ENCODE measurements around the gene EPB41L4B.

EPB41L4B gene

GRCh38 chr9:109319626-109320241, 1.1 kb downstream of the EPB41L4B start:
- DNase-seq = no peak

- no peak for DNase-seq
Measured at GRCh38 chr9:109319017-109319625, 1.7 kb downstream of the EPB41L4B start.

- DNase-seq = no peak
Measured at GRCh38 chr9:109317979-109318741, 2.7 kb downstream of the EPB41L4B start.

GRCh38 chr9:109317311-109317978, 3.4 kb downstream of the EPB41L4B start:
- no peak for DNase-seq

GRCh38 chr9:109316207-109316640, 4.6 kb downstream of the EPB41L4B start:
- DNase-seq = no peak

GRCh38 chr9:109315480-109316206, 5.2 kb downstream of the EPB41L4B start:
- no peak for DNase-seq

- DNase-seq = no peak
Measured at GRCh38 chr9:109314011-109314531, 6.8 kb downstream of the EPB41L4B start.

GRCh38 chr9:109313351-109313750, 7.5 kb downstream of the EPB41L4B start:
- DNase-seq = no peak

GRCh38 chr9:109312783-109313182, 8.1 kb downstream of the EPB41L4B start:
- no peak for DNase-seq

GRCh38 chr9:109311731-109312130, 9.1 kb downstream of the EPB41L4B start:
- no peak for DNase-seq

GRCh38 chr9:109311286-109311685, 9.6 kb downstream of the EPB41L4B start:
- DNase-seq = no peak

- DNase-seq = no peak
Measured at GRCh38 chr9:109310486-109310901, 10.4 kb downstream of the EPB41L4B start.

GRCh38 chr9:109309282-109309681, 11.6 kb downstream of the EPB41L4B start:
- DNase-seq = no peak

GRCh38 chr9:109307380-109308240, 13.2 kb downstream of the EPB41L4B start:
- no peak for DNase-seq

- DNase-seq = no peak
Measured at GRCh38 chr9:109305801-109306200, 15.1 kb downstream of the EPB41L4B start.

- no peak for DNase-seq
Measured at GRCh38 chr9:109304347-109304746, 16.5 kb downstream of the EPB41L4B start.

- DNase-seq = no peak
Measured at GRCh38 chr9:109303900-109304299, 17.0 kb downstream of the EPB41L4B start.

GRCh38 chr9:109302606-109303005, 18.3 kb downstream of the EPB41L4B start:
- no peak for DNase-seq

- DNase-seq = no peak
Measured at GRCh38 chr9:109301012-109301411, 19.8 kb downstream of the EPB41L4B start.

- no peak for DNase-seq
Measured at GRCh38 chr9:109299891-109300290, 21.0 kb downstream of the EPB41L4B start.

- no peak for DNase-seq
Measured at GRCh38 chr9:109297899-109298298, 23.0 kb downstream of the EPB41L4B start.

Measured in stimulated activated CD4-positive, alpha-beta T cell treated with anti-CD3 and anti-CD28 coated beads, Interleukin-2, amount 100 ng/mL, for 48 hours (primary cell).